Measurements from ENCODE around the gene RALGAPA2. TPM values are rescaled to one million over a fixed set of nuclear protein-coding genes. Genes with fewer than 3 reads are reported as not detected.

RALGAPA2 gene
- total RNA-seq, 1 donor from 2014 or later = 15.2 TPM

DNA sequence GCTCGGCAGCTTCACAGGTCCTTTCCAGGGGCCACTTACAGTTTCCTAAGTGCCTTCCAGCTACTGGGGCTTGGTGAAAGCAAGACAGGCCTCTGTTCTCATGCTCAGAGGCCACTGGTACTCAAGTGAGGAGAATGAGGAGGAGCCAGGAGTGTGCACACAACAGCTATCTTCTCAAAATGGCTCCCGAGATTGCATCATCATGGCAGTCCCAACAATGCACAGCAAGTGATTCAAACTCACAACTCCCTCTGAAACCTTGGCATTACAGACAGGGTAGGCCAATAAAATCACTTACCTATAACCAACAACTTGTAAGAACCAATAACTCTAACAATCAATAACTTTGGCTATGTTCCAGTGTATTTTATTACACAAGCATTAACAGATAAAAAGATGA is 77.4 kb downstream of the RALGAPA2 start:
- Mint-ChIP-seq H3K27ac (ENCODE audit: unreplicated experiment) (no peak overlapping the region), H3K9me3 (ENCODE audit: unreplicated experiment) (no peaks in the 10 kb centered on the region), H3K4me3 (ENCODE audit: unreplicated experiment) (no peak overlapping the region), H3K4me1 (ENCODE audit: unreplicated experiment) (no peaks in the 10 kb centered on the region), H3K27me3 (ENCODE audit: unreplicated experiment) (no peaks in the 10 kb centered on the region), H3K36me3 (ENCODE audit: unreplicated experiment) (peaks cover 36% of the 10 kb centered on the region)
- TF ChIP-seq, protein P1, sequence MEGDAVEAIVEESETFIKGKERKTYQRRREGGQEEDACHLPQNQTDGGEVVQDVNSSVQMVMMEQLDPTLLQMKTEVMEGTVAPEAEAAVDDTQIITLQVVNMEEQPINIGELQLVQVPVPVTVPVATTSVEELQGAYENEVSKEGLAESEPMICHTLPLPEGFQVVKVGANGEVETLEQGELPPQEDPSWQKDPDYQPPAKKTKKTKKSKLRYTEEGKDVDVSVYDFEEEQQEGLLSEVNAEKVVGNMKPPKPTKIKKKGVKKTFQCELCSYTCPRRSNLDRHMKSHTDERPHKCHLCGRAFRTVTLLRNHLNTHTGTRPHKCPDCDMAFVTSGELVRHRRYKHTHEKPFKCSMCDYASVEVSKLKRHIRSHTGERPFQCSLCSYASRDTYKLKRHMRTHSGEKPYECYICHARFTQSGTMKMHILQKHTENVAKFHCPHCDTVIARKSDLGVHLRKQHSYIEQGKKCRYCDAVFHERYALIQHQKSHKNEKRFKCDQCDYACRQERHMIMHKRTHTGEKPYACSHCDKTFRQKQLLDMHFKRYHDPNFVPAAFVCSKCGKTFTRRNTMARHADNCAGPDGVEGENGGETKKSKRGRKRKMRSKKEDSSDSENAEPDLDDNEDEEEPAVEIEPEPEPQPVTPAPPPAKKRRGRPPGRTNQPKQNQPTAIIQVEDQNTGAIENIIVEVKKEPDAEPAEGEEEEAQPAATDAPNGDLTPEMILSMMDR (IDR thresholded peaks at IDR 0.05) = no peak
- DNase-seq (ENCODE audit: extremely low spot score, unreplicated experiment) = no peak

DNA sequence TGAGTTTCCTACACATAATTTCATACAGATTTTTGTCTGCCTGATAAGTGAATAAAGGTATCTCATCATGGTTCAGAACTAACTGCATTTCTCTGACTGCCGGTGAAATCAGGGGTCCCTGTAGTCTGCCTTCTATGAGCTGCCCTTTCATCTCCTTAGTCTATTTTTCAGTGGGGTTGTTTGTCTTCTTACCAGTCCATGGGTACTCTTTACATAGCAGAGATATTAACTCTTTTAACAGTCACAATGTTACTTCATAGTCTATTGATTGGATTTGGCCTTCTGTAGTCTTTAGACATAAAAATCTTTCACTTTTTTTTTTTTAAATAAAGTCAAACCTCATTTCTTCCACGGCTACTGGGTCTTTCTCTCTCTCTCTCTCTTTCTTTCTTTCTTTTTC is 79.8 kb downstream of the RALGAPA2 start:
- Mint-ChIP-seq H3K9me3 (ENCODE audit: unreplicated experiment) (no peaks in the 10 kb centered on the region), H3K4me3 (ENCODE audit: unreplicated experiment) (no peak overlapping the region), H3K4me1 (ENCODE audit: unreplicated experiment) (no peaks in the 10 kb centered on the region), H3K27ac (ENCODE audit: unreplicated experiment) (no peak overlapping the region), H3K27me3 (ENCODE audit: unreplicated experiment) (no peaks in the 10 kb centered on the region), H3K36me3 (ENCODE audit: unreplicated experiment) (peaks cover 41% of the 10 kb centered on the region)
- TF ChIP-seq, protein P1 (IDR thresholded peaks at IDR 0.05) = no peak
- DNase-seq (ENCODE audit: extremely low spot score, unreplicated experiment) = no peak

DNA sequence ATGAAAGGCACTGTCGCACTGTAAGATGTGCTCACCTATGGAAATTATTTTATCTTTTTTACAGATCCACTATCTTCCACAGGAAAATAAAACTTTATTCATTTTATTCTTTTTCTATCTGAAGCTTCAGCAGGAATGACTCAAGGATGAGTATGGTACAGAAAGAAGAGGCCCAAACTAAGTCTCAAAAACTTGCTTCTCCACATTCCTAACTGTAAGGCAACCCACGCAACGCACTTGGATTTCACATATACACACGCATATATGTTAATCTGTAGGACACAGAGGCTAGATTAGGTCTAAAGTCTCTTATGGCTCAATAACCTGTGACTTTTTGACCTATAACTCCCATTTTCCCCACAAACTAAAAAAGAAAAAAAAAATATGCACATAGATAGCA is 81.9 kb downstream of the RALGAPA2 start:
- Mint-ChIP-seq H3K27ac (ENCODE audit: unreplicated experiment) (no peak overlapping the region), H3K36me3 (ENCODE audit: unreplicated experiment) (peaks cover 43% of the 10 kb centered on the region), H3K9me3 (ENCODE audit: unreplicated experiment) (no peaks in the 10 kb centered on the region), H3K27me3 (ENCODE audit: unreplicated experiment) (no peaks in the 10 kb centered on the region), H3K4me3 (ENCODE audit: unreplicated experiment) (no peak overlapping the region), H3K4me1 (ENCODE audit: unreplicated experiment) (no peaks in the 10 kb centered on the region)
- DNase-seq (ENCODE audit: extremely low spot score, unreplicated experiment) = no peak
- TF ChIP-seq, protein P1 (IDR thresholded peaks at IDR 0.05) = no peak

DNA sequence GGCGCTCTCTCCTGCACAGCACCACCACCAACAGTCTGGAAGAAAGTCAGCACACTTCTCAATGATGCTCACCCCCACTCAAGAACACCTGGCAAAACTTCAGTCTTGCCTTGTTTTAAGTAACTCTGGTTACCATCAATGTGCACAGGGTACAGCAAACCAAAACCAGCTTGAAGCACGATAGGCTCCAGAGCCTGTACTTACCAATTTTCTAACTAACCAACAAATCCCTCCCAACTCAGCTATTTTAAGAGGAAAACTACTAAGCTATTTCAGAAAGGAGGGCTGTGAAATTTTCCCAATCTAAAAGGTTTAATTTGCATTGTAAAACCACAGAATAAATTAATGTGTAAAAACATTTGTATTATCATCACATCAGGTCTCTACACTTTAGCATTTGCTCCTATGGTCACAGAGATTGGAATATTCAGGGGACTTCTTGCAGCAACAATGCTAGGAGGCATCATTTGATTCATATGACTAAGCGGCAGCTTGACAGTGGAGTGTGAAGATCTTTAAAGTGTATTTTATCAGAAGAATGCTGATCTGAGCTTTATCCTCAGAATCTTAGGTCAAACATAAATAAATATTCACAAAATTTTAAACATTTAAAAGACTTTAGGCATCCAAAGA is 82.8 kb downstream of the RALGAPA2 start:
- H3K27ac Mint-ChIP-seq (ENCODE audit: unreplicated experiment) = no peak overlapping the region
- DNase-seq (ENCODE audit: extremely low spot score, unreplicated experiment) = no peak

DNA sequence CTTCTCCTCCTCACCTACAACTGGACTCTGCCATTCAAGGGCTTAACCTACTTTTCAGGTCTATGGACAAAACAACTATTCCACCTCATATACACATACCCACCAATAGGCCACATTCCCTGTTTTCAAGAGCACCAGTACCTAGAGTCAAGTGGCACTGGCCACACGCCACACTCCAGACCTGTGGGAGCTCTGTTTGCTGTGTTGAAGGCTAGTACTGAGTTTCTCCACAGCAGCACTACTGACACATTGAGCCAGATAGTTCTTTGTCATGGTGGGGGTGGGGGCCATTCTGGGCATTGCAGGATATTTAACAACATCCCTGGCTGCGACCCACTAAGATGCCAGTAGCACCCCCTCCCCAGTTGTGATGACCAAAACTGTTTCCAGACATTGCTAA is 84.1 kb downstream of the RALGAPA2 start:
- Mint-ChIP-seq H3K27me3 (ENCODE audit: unreplicated experiment) (no peaks in the 10 kb centered on the region), H3K27ac (ENCODE audit: unreplicated experiment) (no peak overlapping the region), H3K4me3 (ENCODE audit: unreplicated experiment) (no peak overlapping the region), H3K36me3 (ENCODE audit: unreplicated experiment) (peaks cover 26% of the 10 kb centered on the region), H3K9me3 (ENCODE audit: unreplicated experiment) (no peaks in the 10 kb centered on the region), H3K4me1 (ENCODE audit: unreplicated experiment) (no peaks in the 10 kb centered on the region)
- no peak for DNase-seq (ENCODE audit: extremely low spot score, unreplicated experiment)
- TF ChIP-seq, protein P1 (IDR thresholded peaks at IDR 0.05) = no peak

More for the DNA sequence above, 82.8 kb downstream of the RALGAPA2 start:
- TF ChIP-seq, protein P1 (IDR thresholded peaks at IDR 0.05) = no peak
- H3K4me3 Mint-ChIP-seq (ENCODE audit: unreplicated experiment) = no peak overlapping the region
- H3K36me3 Mint-ChIP-seq (ENCODE audit: unreplicated experiment) = peaks cover 36% of the 10 kb centered on the region
- H3K4me1 Mint-ChIP-seq (ENCODE audit: unreplicated experiment) = no peaks in the 10 kb centered on the region
- H3K9me3 Mint-ChIP-seq (ENCODE audit: unreplicated experiment) = no peaks in the 10 kb centered on the region
- H3K27me3 Mint-ChIP-seq (ENCODE audit: unreplicated experiment) = no peaks in the 10 kb centered on the region

Data from osteocyte (in vitro differentiated cells).